Naive B cell (primary cell): ENCODE results near the gene AP2A2. TPM values are rescaled to one million over a fixed set of nuclear protein-coding genes. Genes with fewer than 3 reads are reported as not detected.
"Not testable (repeated sequence)": the region's sequence is repeated elsewhere in the genome, so short reads cannot be mapped to it uniquely, and the experiment has no call there.

Source experiments
- ATAC-seq, 2 donors: fragments of 150-1000 bp; cut with Tn5 transposase; 2 replicates each; pipeline ENCODE4 v1.10.0; 2021; ENCODE audit warnings: low read depth in 2 of 2, mild to moderate bottlenecking in 2 of 2, moderate library complexity in 2 of 2
- DNase-seq: peaks from one replicate; pipeline ENCODE4 v3.0.0; 2022
- H3K27ac Mint-ChIP-seq, 6 donors: one replicate each; pipeline ENCODE4 v1.8.0; 2020 to 2022; ENCODE audit warnings: mild to moderate bottlenecking in 6 of 6, mixed read lengths in 6 of 6, moderate library complexity in 5 of 6, inconsistent platforms in 2 of 6
- H3K27me3 Mint-ChIP-seq, 3 donors: one replicate each; pipeline ENCODE4 v1.8.0; 2021 to 2022; ENCODE audit warnings: mixed read lengths in 3 of 3, mild to moderate bottlenecking in 1 of 3
- H3K36me3 Mint-ChIP-seq, 2 donors: one replicate each; pipeline ENCODE4 v1.8.0; 2020 to 2022; ENCODE audit warnings: mixed read lengths in 2 of 2, inconsistent platforms in 1 of 2, mild to moderate bottlenecking in 1 of 2
- H3K4me1 Mint-ChIP-seq, 3 donors: one replicate each; pipeline ENCODE4 v1.8.0; 2020 to 2022; ENCODE audit warnings: mixed read lengths in 3 of 3, inconsistent platforms in 1 of 3, mild to moderate bottlenecking in 1 of 3, moderate library complexity in 1 of 3
- H3K4me3 Mint-ChIP-seq, 8 donors: one replicate each; pipeline ENCODE4 v1.8.0; 2020 to 2022; ENCODE audit warnings: mild to moderate bottlenecking in 8 of 8, mixed read lengths in 8 of 8, moderate library complexity in 8 of 8, inconsistent platforms in 2 of 8
- H3K9me3 Mint-ChIP-seq, 7 donors: one replicate each; pipeline ENCODE4 v1.8.0; 2020 to 2022; ENCODE audit warnings: mixed read lengths in 7 of 7, mild to moderate bottlenecking in 5 of 7, inconsistent platforms in 2 of 7, moderate library complexity in 1 of 7
- polyA plus RNA-seq, 6 donors: library from polyadenylated mRNA; unstranded; fragments of 300-500 nt; fragmentation: Illumina TruSeq; gene quantifications; one replicate each; pipeline ENCODE4 v1.2.3, GENCODE V29; 2021; ENCODE audit warnings: low read depth in 6 of 6

The AP2A2 gene
- polyA plus RNA-seq, 6 donors from 2014 or later, result 3.3 to 9.2 (median 4.7) TPM

DNA sequence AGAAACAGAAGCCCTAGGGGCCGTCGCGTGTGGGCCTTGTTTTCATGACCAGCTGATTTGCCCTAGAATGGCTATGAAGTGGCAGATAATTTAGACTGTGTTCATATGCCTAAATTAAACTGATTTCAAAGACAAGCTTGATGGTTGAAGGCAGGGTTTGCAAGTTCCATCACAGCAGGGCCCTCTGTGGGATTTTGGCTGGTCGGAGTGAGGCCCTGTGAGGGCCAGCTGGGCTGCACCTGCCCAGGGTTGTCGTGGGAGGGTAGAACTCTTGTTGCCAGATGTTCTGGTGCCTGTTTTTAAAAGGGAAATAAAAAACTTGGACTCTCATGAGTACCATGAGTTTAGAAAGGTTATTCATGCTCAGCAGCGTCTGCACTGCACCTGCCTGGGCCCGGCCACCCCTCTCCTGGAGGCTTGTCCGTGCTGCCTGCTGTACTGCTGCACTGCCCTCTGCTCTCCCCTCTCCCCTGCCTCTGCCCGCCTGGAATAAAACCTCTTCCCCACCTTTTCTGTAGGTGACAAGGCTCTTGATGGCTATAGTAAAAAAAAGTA lies 44.1 kb downstream of the AP2A2 start:
- H3K36me3 Mint-ChIP-seq, result peaks cover 0 to 2% of the 10 kb centered on the region in 2 donors
- peaks cover 26 to 36% (median 26%) of the 10 kb centered on the region in 3 donors for H3K4me1 Mint-ChIP-seq
- H3K9me3 Mint-ChIP-seq, result peaks cover 0 to 1% (median 0%) of the 10 kb centered on the region in 7 donors
- no peak for DNase-seq
- H3K4me3 Mint-ChIP-seq, result peak overlapping the region in 5 of 8 donors; percentile 50 to 72 (median 56)
- H3K27ac Mint-ChIP-seq, result peak overlapping the region in 2 of 6 donors; percentile 66 to 89
- no peak for ATAC-seq
- no peaks in the 10 kb centered on the region for H3K27me3 Mint-ChIP-seq

DNA sequence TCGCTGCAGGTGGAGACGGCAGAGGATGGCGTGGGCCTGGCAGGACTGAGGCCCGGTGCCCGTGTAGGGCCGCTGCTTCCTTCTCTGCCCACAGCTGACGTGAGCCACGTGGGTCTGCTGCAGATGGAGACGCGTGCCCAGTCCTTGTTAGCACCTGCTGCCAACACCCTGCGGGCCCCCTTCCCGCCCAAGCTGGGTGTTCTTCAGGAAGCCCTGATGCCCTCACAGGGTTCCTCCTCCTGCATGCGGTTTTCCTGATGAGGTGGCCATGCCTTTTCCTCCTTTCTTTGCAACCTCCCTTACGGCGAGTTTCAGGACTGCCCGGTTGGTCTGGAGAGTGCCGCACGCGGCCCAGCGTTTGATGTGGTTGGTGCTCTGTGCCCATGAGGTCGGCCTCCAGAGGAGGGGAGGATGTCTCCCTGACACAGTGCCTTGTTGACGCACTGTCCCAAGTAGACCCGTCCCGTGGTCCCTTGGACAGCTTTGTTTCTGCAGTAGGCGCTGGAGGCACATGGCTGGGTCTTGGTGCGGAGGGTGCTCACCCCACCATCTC lies 44.7 kb downstream of the AP2A2 start:
- Mint-ChIP-seq H3K27me3 (no peaks in the 10 kb centered on the region), H3K4me1 (peaks cover 23 to 35% (median 25%) of the 10 kb centered on the region in 3 donors), H3K36me3 (peaks cover 0 to 7% of the 10 kb centered on the region in 2 donors), H3K27ac (peak overlapping the region in 5 of 6 donors; percentile 49 to 89 (median 66)), H3K9me3 (peaks cover 0 to 1% (median 0%) of the 10 kb centered on the region in 7 donors), H3K4me3 (peak overlapping the region in 4 of 8 donors; percentile 55 to 72 (median 60))
- no peak for DNase-seq
- ATAC-seq, result peak in 1 of 2 donors; percentile 62

DNA sequence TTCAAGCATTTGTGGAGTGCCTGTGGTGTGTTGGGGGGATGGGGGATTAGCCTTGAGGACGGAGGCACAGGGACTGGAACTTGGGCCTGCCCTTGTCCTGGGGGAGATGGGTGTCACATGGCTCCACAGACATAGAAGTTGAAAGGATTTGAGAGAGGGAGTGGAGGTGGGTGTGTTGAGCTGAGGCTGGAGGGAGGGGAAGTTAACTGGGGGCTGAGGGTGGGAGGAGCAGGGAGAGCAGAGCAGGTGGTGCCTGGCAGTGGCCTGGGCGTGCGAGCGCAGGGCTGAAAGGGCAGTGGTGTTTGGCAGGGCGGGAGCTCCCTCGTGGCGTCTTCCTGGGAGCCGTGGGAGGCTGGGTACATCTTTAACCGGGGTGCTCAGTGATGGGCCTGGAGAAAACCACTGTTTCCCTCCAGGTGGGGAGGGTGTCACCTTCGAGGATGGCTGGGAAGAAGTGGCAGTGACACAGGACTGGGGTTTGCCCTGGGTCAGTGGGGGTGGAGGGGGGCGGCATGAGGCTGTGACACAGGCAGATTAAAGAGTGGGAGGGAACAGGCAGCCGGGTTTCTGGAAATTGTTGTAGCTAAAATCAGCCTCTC lies 45.5 kb downstream of the AP2A2 start:
- peaks cover 0 to 7% of the 10 kb centered on the region in 2 donors for H3K36me3 Mint-ChIP-seq
- peak overlapping the region in 3 of 6 donors; percentile 49 to 71 (median 66) for H3K27ac Mint-ChIP-seq
- H3K27me3 Mint-ChIP-seq, result no peaks in the 10 kb centered on the region
- no peaks in the 10 kb centered on the region for H3K9me3 Mint-ChIP-seq
- ATAC-seq, result no peak
- no peak for DNase-seq
- H3K4me1 Mint-ChIP-seq, result peaks cover 22 to 37% (median 22%) of the 10 kb centered on the region in 3 donors
- peak overlapping the region in 2 of 8 donors; percentile 55 to 64 for H3K4me3 Mint-ChIP-seq

DNA sequence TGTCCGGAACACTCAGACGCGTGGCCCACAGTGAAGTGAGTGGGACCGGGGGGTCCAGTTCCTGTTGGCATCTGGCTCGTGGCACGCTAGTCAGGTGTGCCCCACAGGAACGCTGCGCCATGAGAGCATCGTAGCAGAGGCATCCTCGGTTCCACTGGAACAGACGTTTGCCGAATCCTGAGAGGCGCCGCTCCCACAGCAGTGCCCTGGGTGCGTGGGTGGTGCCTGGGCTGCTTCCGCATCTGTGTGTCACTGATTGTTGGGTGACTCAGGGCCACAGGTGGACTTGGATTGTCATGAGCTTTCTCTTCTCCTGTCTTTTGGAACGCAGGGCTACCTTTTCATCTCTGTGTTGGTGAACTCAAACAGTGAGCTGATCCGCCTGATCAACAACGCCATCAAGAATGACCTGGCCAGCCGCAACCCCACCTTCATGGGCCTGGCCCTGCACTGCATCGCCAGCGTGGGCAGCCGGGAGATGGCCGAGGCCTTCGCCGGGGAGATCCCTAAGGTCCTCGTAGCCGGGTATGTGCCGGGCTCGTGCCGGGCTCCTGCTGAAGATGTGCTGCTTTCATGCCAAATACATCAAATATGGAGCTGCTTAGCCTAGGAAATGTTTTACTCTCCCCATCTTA lies 46.2 kb downstream of the AP2A2 start:
- ATAC-seq (no peak), DNase-seq (no peak)
- Mint-ChIP-seq H3K36me3 (peaks cover 0 to 7% of the 10 kb centered on the region in 2 donors), H3K4me3 (peak overlapping the region in 1 of 8 donors; percentile 53), H3K4me1 (peaks cover 18 to 34% (median 22%) of the 10 kb centered on the region in 3 donors), H3K27ac (no peak overlapping the region), H3K27me3 (no peaks in the 10 kb centered on the region), H3K9me3 (no peaks in the 10 kb centered on the region)

DNA sequence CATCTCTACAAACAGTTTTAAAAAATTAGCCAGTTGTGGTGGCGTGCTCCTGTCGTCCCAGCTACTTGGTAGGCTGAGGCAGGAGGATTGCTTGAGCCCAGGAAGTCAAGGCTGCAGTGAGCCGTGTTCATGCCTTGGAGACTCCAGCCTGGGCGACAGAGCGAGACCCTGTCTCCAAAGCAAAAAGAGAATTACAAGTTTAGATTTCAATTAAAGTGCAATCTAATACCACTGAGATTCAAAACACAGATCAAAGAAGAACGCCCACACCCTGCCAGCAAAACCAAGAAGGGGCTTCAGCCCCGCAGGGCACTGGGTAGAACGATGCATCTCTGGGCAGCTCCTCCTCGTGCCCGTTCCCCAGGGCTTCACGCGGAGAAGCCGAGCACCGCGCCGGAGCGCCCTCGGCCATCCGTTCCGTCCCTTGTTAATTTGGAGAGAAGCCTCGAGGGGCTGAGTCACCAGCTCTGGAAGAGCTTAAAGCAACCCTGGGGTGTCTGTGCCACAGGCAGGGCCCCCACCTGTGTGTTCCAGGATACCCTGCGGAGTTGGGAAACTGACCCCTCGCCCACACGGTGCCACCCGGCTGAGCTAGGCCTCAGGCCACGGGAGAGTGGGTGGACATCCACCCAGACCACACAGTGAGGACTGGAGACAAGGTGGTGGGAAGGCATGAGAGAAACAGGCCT lies 47.0 kb downstream of the AP2A2 start:
- no peak overlapping the region for H3K4me3 Mint-ChIP-seq

DNA sequence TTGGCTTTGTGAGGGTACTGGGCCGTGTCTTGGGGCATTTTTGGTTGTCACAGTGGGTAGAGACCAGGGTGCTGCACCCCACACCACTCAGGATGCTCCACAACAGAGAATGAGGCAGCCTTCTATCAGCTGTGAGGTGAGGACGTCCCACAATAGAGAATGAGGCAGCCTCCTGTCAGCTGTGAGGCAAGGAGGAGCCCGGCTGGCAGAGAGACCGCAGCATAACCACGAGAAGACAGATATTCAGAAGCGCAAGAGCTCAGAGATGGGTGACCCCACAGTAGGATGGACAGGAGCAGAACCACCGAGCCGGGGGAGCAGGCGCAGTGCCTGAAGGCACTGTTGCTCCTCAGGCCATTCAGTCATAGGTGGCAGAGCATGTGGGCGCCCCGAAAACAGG lies 47.6 kb downstream of the AP2A2 start:
- Mint-ChIP-seq H3K4me1 (peaks cover 18 to 32% (median 22%) of the 10 kb centered on the region in 3 donors), H3K27me3 (no peaks in the 10 kb centered on the region), H3K9me3 (no peaks in the 10 kb centered on the region), H3K27ac (peak overlapping the region in 3 of 6 donors; percentile 50 to 79 (median 76)), H3K36me3 (peaks cover 0 to 7% of the 10 kb centered on the region in 2 donors), H3K4me3 (peak overlapping the region in 2 of 8 donors; percentile 32 to 41)
- DNase-seq, result no peak
- no peak for ATAC-seq

More for the DNA sequence above, 47.0 kb downstream of the AP2A2 start:
- H3K9me3 Mint-ChIP-seq, result no peaks in the 10 kb centered on the region
- peak overlapping the region in 4 of 6 donors; percentile 18 to 76 (median 44) for H3K27ac Mint-ChIP-seq
- H3K36me3 Mint-ChIP-seq, result peaks cover 0 to 7% of the 10 kb centered on the region in 2 donors
- no peak for DNase-seq
- H3K4me1 Mint-ChIP-seq, result peaks cover 18 to 34% (median 22%) of the 10 kb centered on the region in 3 donors
- ATAC-seq, result no peak
- no peaks in the 10 kb centered on the region for H3K27me3 Mint-ChIP-seq

DNA sequence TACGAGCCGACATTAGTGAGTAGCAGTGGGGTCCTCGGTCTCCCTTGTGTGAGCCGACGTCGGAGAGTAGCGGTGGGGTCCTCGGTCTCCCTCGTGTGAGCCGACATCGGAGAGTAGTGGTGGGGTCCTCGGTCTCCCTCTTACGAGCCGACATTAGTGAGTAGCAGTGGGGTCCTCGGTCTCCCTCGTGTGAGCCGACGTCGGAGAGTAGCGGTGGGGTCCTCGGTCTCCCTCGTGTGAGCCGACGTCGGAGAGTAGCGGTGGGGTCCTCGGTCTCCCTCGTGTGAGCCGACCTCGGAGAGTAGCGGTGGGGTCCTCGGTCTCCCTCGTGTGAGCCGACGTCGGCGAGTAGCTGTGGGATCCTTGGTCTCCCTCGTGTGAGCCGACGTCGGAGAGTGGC lies 49.7 kb downstream of the AP2A2 start:
- H3K27ac Mint-ChIP-seq, H3K9me3 Mint-ChIP-seq, H3K36me3 Mint-ChIP-seq, H3K4me3 Mint-ChIP-seq, DNase-seq, ATAC-seq, H3K27me3 Mint-ChIP-seq: not testable (repeated sequence)
- H3K4me1 Mint-ChIP-seq, result peaks cover 10 to 17% (median 15%) of the 10 kb centered on the region in 3 donors

DNA sequence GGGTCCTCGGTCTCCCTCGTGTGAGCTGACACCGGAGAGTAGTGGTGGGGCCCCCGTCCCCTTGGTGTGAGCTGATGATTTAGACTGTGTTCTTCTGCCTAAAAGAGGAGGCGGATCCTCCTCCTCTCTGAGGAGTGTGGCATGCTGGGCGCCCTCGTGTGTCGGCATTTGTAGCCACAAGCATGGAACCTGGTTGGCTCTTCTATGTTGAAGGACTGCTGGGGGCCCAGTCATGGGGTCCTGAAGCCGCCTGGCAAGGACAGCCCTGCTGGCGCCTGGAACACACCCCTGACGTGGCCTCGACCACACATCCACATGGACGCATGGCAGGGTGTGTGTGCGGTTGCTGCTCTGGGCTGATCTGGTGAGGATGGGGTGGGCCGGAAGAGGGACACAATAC lies 50.2 kb downstream of the AP2A2 start:
- Mint-ChIP-seq H3K9me3 (no peaks in the 10 kb centered on the region), H3K27ac (peak overlapping the region in 1 of 6 donors; percentile 32), H3K27me3 (no peaks in the 10 kb centered on the region), H3K4me1 (peaks cover 5 to 13% (median 10%) of the 10 kb centered on the region in 3 donors), H3K36me3 (peaks cover 0 to 7% of the 10 kb centered on the region in 2 donors), H3K4me3 (no peak overlapping the region)
- no peak for ATAC-seq
- DNase-seq, result no peak

DNA sequence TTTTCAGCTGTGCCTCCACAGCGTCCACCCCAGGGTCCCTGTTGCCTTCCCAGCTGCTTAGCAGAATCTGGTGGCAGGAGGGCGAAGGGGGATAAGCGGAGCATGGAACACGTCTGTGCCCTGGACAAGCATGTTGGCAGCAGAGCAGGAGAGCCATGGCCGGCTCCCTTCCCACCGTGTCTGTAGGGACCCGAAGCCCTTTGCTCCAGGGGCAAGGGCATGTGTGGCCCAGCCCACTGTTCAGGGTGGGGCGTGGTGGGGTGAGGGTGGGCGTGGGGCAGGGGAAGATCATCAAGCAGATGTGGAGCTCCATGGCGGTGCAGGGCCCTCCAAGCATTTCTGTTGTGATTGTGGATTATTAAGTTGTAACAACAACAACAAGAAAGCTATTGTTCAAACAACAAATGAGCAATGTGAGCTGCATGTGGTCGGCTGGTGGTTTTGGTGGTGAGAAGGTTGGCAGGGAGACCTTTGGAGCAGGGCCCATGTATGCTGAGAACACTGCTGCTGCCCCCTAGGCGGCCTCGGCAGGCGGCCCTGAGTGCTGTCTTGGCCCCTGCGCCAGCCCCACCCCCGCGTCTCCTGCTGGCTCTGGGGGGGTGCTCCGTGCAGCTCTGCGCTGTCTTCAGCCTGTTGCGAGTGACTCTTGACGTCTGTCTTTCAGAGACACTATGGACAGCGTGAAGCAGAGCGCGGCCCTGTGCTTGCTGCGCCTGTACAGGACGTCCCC lies 50.9 kb downstream of the AP2A2 start:
- H3K36me3 Mint-ChIP-seq, result peaks cover 0 to 7% of the 10 kb centered on the region in 2 donors
- no peak overlapping the region for H3K27ac Mint-ChIP-seq
- peaks cover 0 to 7% (median 5%) of the 10 kb centered on the region in 3 donors for H3K4me1 Mint-ChIP-seq
- ATAC-seq (no peak), DNase-seq (no peak)
- no peaks in the 10 kb centered on the region for H3K27me3 Mint-ChIP-seq
- H3K4me3 Mint-ChIP-seq, result no peak overlapping the region
- no peaks in the 10 kb centered on the region for H3K9me3 Mint-ChIP-seq

DNA sequence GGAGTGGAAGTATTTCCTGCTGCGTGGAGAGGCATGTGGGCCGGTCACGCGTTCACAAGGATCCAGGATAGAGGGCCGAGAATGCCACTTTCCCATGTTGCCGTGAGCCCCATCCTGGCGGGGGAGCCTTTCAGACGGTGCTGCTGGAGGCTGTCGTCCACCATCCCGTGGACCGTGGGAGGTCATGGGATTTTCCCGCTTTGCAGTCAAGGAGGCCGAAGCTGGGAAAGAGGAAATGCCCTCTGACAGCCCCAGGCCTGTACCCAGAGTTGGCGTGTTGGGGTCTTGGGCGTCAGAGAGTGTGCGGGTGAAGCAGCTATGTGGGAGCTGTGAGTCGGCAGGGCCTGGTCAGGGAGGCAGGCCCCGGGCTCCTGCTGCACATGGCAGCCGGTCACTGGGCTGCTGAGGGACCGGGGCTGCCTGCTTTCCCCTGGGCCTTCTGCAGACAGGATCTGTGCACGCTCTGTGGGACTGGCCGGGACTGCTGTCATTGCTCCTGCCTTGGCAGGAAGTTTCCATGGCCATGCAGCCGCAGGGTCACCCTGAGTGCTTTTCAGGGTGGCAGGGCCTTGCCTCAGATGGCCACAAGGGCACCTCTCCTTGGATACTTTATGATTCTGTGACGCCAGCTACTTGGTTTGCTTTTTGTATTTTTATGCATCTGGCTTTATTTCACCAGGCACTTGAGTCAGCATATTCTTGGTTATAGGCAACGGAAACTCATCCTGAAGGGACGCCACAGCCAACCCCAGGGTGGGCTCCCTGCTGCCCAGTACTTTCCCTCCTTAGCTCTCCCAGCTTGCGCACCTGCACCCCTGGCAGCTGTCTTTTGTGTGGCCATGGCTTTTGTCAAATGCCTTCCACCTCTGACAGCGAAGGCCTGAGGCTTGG lies 52.4 kb downstream of the AP2A2 start:
- DNase-seq, result no peak
- peaks cover 0 to 7% (median 5%) of the 10 kb centered on the region in 3 donors for H3K4me1 Mint-ChIP-seq
- H3K36me3 Mint-ChIP-seq, result peaks cover 0 to 7% of the 10 kb centered on the region in 2 donors
- no peak for ATAC-seq
- H3K27ac Mint-ChIP-seq, result peak overlapping the region in 1 of 6 donors; percentile 60
- no peaks in the 10 kb centered on the region for H3K9me3 Mint-ChIP-seq
- H3K4me3 Mint-ChIP-seq, result no peak overlapping the region
- H3K27me3 Mint-ChIP-seq, result no peaks in the 10 kb centered on the region

DNA sequence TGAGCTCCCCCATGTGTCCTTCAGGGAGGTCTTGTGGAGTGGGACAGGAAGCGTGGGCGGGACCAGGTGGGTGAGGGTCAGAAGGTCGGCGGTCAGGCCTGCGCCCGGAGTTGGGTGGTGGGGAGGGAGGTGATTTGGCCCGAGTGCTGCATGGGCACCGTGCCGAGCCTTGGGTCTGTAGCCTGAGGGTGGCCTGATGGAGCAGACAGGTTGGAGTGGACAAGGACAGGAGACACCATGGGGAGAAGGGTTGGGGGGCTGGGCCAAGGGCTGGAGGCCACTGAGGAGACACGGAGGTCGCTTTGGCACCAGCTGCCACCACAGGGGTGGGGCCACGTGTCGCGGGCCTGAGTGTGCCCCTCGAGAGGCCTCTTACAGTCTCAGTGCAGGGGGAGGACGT lies 53.1 kb downstream of the AP2A2 start:
- DNase-seq (no peak), ATAC-seq (no peak)
- H3K27me3 Mint-ChIP-seq, result no peaks in the 10 kb centered on the region
- peaks cover 0 to 7% of the 10 kb centered on the region in 2 donors for H3K36me3 Mint-ChIP-seq
- no peak overlapping the region for H3K4me3 Mint-ChIP-seq
- H3K4me1 Mint-ChIP-seq, result peaks cover 0 to 7% (median 5%) of the 10 kb centered on the region in 3 donors
- H3K27ac Mint-ChIP-seq, result no peak overlapping the region
- H3K9me3 Mint-ChIP-seq, result no peaks in the 10 kb centered on the region
